ENCODE data around the gene ZNF524. TPM values are rescaled to one million over a fixed set of nuclear protein-coding genes. Genes with fewer than 3 reads are reported as not detected.
A peak's percentile ranks its signal among the peaks of the same experiment; 100 is the strongest.

ZNF524 gene
- total and polyA plus RNA-seq, 10 of the 15 experiments (the other 5 are each of a cell fraction or from before 2014, with no cell fraction given): 0.47 to 18.6 (median 12.4) TPM; not detected in 1

DNA sequence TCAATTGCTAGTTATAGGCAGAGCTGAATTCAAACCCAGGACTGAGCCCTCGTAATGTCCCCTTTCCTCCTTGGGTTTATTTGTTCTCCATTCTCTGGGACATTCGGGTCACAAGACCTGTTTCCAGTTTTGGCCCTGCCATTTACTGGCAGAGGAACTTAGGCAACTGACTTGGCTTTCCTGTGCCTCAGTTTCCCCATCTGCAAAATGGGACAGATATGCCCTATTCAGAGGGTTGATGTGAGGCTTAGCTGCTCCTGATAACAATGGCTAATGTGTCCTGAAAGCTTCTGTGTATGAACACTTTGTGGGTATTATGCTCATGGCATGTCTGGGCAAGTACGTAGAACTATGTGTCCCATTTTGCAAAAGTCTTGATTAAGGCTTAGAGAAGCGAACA, 996 bp downstream of the ZNF524 start:
- no peak for ATAC-seq
- H3K79me2 ChIP-seq (ENCODE audit: control insufficient read depth, insufficient read depth, low read length): peaks cover 13% of the 10 kb centered on the region

DNA sequence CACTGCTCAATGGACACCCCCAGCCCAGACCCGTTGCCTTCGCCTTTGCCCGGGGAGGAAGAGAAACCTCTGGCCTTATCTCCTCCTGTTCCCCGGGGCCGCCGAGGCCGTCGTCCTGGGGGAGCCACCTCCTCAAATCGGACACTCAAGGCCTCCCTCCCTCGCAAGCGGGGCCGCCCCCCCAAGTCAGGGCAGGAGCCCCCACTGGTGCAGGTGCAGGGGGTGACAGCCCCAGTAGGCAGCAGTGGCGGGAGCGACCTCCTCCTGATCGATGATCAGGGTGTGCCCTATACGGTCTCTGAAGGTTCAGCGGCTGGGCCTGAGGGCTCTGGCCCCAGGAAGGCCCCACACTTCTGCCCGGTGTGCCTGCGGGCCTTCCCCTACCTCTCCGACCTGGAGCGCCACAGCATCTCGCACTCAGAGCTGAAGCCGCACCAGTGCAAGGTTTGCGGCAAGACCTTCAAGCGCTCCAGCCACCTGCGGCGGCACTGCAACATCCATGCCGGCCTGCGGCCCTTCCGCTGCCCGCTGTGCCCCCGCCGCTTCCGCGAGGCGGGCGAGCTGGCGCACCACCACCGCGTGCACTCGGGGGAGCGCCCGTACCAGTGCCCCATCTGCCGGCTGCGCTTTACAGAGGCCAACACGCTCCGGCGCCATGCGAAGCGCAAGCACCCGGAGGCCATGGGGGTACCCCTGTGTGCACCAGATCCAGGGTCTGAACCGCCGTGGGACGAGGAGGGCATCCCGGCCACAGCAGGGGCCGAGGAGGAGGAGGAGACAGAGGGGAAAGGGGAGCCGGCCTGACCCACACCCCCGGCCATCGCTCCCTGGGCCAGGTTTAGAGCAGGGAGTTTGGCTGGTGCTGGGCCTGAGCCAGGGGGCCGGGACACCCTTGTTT, 2.3 kb downstream of the ZNF524 start:
- Histone ChIP-seq H3K27me3 (replicated peaks in 1 of 2; ENCODE audit: control insufficient read depth in 2 of 2, insufficient read depth in 2 of 2, low read length in 1 of 2) (no peaks in the 10 kb centered on the region), H4K20me1 (ENCODE audit: control insufficient read depth, insufficient read depth) (no peaks in the 10 kb centered on the region), H3K4me1 (ENCODE audit: control insufficient read depth, insufficient read depth, low read length) (peaks cover 10% of the 10 kb centered on the region; the same call in 1 of the 2 replicates), H2AFZ (ENCODE audit: control insufficient read depth, low read depth, low read length) (no peak overlapping the region), H3K9me3 (replicated peaks; ENCODE audit: control insufficient read depth, insufficient read depth, low read length) (no peaks in the 10 kb centered on the region), H3K27ac (ENCODE audit: control insufficient read depth, insufficient read depth) (no peak overlapping the region), H3K4me3 (no peak overlapping the region), H3K36me3 (ENCODE audit: control insufficient read depth in 2 of 2, insufficient read depth in 2 of 2, low read length in 1 of 2) (no peaks in the 10 kb centered on the region), H3K4me2 (ENCODE audit: control insufficient read depth, insufficient read depth) (no peak overlapping the region), H3K79me2 (ENCODE audit: control insufficient read depth, insufficient read depth, low read length) (peaks cover 24% of the 10 kb centered on the region), H3K9ac (ENCODE audit: control insufficient read depth, insufficient read depth, low read length) (no peak overlapping the region)
- ChIA-PET RAD21 (ENCODE audit: unreplicated experiment) (no interaction called here), SMC1A (ENCODE audit: uncharacterized antibody, unreplicated experiment) (no interaction called here), POLR2A (no interaction called here), CTCF (interaction anchor here (1.8 kb wide), 1 partner anchor 29 kb away, joined by 6 read pairs; no protein-coding TSS in a partner anchor)
- intact Hi-C loops (cut with micrococcal nuclease; ENCODE audit: unreplicated experiment): loop anchor here (5.0 kb wide), 1 partner anchor 40 kb away; the partner anchor contains the start of genes ZNF580 and ZNF581
- FAIRE-seq (no peak), ATAC-seq (no peak), DNase-seq (ENCODE audit: low read depth, low spot score) (no peak)
- in situ Hi-C loops (cut with MboI): no loop called here
- BruUV-seq (replicated peaks): no TSS peak
- WGBS (ENCODE audit: insufficient coverage, insufficient replicate concordance, low lambda C conversion rate, missing lambda C conversion rate): 98% methylated on average over 56 of the region's 60 CpGs
- TF ChIP-seq E2F8 (IDR thresholded peaks at IDR 0.05; ENCODE audit: low read depth, partially characterized antibody): no peak
- no peak for TF ChIP-seq RB1 (IDR thresholded peaks at IDR 0.05; ENCODE audit: borderline replicate concordance)
- no peak for TF ChIP-seq IKZF2 (IDR thresholded peaks at IDR 0.05)
- TF ChIP-seq, protein P1, sequence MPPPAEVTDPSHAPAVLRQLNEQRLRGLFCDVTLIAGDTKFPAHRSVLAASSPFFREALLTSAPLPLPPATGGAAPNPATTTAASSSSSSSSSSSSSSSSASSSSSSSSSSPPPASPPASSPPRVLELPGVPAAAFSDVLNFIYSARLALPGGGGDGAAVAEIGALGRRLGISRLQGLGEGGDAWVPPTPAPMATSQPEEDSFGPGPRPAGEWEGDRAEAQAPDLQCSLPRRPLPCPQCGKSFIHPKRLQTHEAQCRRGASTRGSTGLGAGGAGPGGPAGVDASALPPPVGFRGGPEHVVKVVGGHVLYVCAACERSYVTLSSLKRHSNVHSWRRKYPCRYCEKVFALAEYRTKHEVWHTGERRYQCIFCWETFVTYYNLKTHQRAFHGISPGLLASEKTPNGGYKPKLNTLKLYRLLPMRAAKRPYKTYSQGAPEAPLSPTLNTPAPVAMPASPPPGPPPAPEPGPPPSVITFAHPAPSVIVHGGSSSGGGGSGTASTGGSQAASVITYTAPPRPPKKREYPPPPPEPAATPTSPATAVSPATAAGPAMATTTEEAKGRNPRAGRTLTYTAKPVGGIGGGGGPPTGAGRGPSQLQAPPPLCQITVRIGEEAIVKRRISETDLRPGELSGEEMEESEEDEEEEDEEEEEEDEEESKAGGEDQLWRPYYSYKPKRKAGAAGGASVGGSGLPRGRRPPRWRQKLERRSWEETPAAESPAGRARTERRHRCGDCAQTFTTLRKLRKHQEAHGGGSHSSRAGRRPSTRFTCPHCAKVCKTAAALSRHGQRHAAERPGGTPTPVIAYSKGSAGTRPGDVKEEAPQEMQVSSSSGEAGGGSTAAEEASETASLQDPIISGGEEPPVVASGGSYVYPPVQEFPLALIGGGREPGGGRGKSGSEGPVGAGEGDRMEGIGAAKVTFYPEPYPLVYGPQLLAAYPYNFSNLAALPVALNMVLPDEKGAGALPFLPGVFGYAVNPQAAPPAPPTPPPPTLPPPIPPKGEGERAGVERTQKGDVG (CRISPR knock-in tag; IDR thresholded peaks at IDR 0.05): no peak
- TF ChIP-seq EED (IDR thresholded peaks at IDR 0.05; ENCODE audit: low read depth): no peak

More for the DNA sequence above, 996 bp downstream of the ZNF524 start:
- Histone ChIP-seq H3K4me1 (ENCODE audit: control insufficient read depth, insufficient read depth, low read length) (peaks cover 10% of the 10 kb centered on the region; the same call in 1 of the 2 replicates), H3K9me3 (replicated peaks; ENCODE audit: control insufficient read depth, insufficient read depth, low read length) (no peaks in the 10 kb centered on the region; the same call in 2 of the 3 replicates), H4K20me1 (ENCODE audit: control insufficient read depth, insufficient read depth) (no peaks in the 10 kb centered on the region), H3K4me3 (peak overlapping the region; percentile 88), H3K27me3 (replicated peaks in 1 of 2; ENCODE audit: control insufficient read depth in 2 of 2, insufficient read depth in 2 of 2, low read length in 1 of 2) (no peaks in the 10 kb centered on the region), H3K9ac (ENCODE audit: control insufficient read depth, insufficient read depth, low read length) (peak overlapping the region; percentile 95), H2AFZ (ENCODE audit: control insufficient read depth, low read depth, low read length) (no peak overlapping the region), H3K4me2 (ENCODE audit: control insufficient read depth, insufficient read depth) (peak overlapping the region; percentile 96), H3K27ac (ENCODE audit: control insufficient read depth, insufficient read depth) (peak overlapping the region; percentile 99), H3K36me3 (ENCODE audit: control insufficient read depth in 2 of 2, insufficient read depth in 2 of 2, low read length in 1 of 2) (no peaks in the 10 kb centered on the region)
- SMC1A ChIA-PET (ENCODE audit: uncharacterized antibody, unreplicated experiment): interaction anchor here (0.6 kb wide), 1 partner anchor 142 kb away, joined by 3 read pairs; no protein-coding TSS in a partner anchor
- FAIRE-seq (no peak), DNase-seq (ENCODE audit: low read depth, low spot score) (no peak)
- RAD21 ChIA-PET (ENCODE audit: unreplicated experiment): interaction anchor here (1.4 kb wide), 1 partner anchor 10 kb away, joined by 4 read pairs; no protein-coding TSS in a partner anchor
- TSS peak; percentile 74 for BruUV-seq (replicated peaks)
- WGBS (ENCODE audit: insufficient coverage, insufficient replicate concordance, low lambda C conversion rate, missing lambda C conversion rate): 80% methylated on average over 4 of the region's 4 CpGs
- CTCF ChIA-PET: interaction anchor here (1.0 to 2.3 kb wide), 3 partner anchors 30 to 53 kb away, joined by 3 to 11 read pairs (median 6); partner anchors contain the start of gene U2AF2
- intact Hi-C loops (cut with micrococcal nuclease; ENCODE audit: unreplicated experiment): loop anchor here (5.0 kb wide), 1 partner anchor 41 kb away; the partner anchor contains the start of genes ZNF580 and ZNF581
- in situ Hi-C loops (cut with MboI): no loop called here
- POLR2A ChIA-PET: interaction anchor here (0.7 to 1.4 kb wide), 3 partner anchors 32 to 71 kb away, joined by 4 to 8 read pairs (median 7); no protein-coding TSS in a partner anchor
- TF ChIP-seq GABPA (IDR thresholded peaks at IDR 0.05; ENCODE audit: low read depth) (no peak), RFX5 (IDR thresholded peaks at IDR 0.05; ENCODE audit: low read depth, low read length) (no peak), ESRRA (IDR thresholded peaks at IDR 0.05; ENCODE audit: low read length) (no peak), CEBPB (IDR thresholded peaks at IDR 0.05; ENCODE audit: borderline replicate concordance in 1 of 2, low read depth in 2 of 2, low read length in 2 of 2) (no peak), RB1 (IDR thresholded peaks at IDR 0.05; ENCODE audit: borderline replicate concordance) (no peak)

Measured in GM12878 (cell line).